T-helper 2 cell (primary cell): ENCODE measurements around the gene GPRC6A.
A peak's percentile ranks its signal among the peaks of the same experiment; 100 is the strongest.

ENCODE experiments used
- DNase-seq, 5 experiments: peaks; one replicate each; pipeline versions ENCODE4 v3.0.0 to v3.0.0-alpha.2; 2012 to 2022

GPRC6A gene

DNA sequence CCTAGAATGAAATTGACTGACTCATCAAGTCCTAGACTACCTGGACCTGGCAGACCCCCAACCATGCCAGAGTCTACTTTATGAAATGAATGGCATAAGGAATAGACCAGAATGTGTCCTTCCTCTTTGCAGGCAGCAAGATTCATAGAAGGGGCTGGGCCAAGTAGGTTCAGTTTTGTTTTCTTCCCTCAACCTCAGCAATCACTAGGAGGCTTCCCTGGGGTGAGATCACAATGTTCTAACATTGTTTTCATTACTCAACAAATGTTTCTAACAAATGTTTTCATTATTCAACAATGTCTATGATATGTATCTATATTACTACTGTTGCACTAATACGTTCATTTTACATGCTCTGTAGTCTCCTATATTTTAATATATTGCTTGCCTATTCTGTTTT, 55.0 kb downstream of the GPRC6A start:
- no peak for DNase-seq

DNA sequence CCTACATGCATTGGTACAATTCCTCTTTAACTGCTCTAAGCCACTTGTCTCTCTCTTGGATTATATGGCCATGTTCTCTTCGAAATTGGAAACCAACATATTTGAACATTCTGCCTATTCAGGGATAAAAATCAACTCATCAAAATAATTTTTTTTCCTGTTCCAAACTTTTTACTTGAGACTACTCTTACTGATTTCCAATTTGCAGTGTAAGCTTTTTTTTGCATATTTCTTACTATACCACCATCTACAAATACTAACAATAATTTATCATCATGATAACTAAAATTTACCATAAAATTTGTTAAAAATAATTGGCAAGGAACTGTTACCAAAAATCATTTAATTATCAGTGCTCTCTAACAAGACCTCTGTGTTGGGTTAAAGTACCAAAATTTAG, 56.4 kb downstream of the GPRC6A start:
- DNase-seq, result no peak

DNA sequence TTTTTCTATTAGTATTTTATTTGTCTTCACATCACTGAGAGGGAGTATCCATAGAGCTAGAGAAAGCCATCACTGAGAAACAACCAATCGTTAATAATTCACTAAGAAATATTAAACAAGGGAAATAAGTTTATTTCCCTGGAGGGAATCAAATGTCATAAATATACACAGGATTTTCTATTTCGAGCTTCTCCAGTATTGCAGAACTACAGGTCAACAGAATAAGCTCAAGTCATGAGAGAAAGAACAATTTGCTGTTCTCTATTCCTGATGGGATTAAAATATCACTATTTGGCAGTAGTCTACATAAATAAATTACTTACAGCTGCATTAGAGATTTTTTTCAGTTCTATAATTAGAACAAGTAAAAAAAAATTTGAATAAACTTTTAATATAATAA, 61.2 kb downstream of the GPRC6A start:
- no peak for DNase-seq

DNA sequence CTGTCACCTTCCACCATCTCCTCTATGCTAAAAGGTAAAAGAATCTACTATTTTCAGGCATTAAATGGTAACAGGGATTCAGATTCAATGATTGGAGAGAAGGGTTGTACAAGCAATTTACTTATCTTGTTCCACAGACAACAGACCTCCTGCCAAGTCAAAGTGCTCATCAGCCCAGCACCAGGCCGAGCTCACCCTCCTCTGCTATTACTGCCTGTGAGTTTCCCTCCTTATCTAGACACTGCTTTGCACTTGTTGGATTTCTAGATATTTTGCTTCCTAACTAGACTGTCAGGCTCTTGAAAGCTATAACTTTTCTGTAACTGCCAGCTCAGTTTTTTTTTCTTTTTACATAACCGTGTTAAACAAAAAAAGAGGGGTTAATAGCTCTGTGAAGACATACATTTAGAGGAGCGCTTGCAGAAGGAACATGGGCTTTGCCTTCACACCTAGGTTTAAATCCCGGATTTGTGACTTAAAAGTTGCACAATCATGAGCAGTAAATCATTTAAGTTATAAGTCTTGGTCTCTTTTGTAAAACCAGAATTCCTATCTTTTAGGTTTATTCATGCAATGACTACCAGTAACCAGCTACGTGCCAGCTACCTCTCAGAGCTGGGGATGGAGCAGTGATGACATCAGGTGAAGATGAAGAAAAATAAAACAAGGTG, 62.2 kb downstream of the GPRC6A start:
- no peak for DNase-seq

DNA sequence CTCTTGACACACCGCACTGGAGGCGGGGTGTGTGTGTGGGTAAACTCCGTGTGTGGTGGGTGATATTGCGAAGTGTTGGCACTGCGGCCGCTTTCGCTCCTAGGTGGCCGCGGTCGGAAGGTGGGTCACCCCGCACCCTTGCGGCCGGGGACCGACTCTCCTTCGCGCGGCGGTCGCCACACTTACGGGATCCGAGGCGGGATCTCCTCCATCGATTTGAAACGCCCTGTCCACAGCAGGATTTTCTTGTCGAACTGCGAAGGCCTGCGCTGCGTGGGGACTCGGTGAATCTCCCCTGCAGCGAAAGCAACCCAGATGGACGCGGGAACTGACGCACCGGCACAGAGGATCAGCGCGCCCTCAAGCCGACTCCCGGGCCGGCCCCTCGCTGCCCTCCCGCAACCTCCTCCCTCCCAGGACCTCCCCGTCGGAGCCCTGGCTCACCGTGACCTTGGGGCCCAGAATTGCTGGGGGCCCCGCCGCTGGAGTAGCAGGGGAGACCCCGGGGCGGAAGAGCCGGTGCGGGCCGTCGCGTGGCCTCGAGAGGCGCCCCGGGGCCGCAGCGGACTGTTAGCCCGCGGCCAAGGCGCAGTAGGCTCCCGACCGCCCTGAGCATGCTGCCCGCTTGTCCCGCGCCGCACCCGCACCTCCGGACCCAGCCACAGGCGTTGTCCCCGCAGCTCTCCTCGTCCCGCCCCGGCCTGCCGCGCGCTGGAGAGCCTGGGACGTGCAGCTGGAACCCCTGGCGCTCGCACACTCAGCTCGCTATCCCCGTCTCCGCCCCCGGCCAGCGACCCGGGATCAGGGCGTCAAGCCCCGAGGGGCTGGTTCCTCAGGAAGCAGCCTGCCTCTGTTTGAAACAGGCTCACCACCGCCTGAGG, 63.7 kb downstream of the GPRC6A start, which contains the start of gene FAM162B:
FAM162B (minus strand) TSS at position 759 of the 881 bp plus-strand sequence; CDS start at position 616, 143 bp downstream.
- peak in 1 of 5 experiments; percentile 6 for DNase-seq

DNA sequence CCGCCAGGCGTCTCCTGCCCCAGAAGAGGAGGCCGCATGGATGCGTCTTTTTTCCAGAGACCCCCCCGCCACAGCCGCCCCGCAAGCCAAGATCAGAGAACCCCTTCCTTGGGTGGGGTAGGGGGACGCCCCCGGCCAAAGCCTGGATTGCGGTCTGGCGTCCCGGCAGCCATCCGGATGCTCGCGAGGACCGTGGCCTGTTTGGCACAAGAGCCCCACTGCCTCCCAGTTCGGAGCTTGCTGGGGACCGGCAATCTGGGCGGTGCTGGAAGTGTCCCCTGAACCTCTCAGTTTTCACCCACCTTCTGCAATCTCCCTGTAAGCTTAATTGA, 64.3 kb downstream of the GPRC6A start:
- DNase-seq, result no peak

DNA sequence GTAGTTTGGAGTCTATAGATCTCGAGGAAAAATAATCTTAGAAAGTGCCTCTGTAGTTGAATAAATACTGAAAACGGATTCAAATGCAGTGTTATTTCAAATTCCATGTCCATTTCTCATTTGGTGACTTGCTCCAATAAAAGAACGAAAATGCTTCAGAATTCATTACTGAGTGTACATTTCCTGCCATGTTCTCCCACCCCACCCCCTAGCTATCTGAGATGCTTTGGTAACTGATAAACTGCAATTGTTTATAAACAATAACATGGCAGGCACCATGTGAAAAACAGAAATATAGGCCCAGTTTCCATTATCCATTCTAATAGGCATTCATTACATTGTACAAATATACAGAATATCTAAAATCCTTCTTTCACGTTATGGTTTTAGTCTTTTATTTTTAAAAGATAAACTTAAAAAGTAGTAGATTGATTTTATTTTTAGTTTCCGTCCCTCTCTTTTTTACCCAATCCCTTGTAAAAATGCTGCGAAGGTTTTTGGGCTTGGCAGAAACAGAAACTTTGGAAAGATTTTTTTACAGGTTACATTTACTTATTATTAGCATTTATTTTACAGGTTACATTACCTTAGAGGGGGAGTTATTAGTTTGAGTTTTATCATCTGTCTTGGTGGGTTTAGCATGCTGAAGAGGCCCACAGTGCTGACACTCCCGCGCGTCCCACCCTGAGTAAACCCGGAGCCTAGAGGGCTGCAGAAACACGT, 64.8 kb downstream of the GPRC6A start:
- no peak for DNase-seq

DNA sequence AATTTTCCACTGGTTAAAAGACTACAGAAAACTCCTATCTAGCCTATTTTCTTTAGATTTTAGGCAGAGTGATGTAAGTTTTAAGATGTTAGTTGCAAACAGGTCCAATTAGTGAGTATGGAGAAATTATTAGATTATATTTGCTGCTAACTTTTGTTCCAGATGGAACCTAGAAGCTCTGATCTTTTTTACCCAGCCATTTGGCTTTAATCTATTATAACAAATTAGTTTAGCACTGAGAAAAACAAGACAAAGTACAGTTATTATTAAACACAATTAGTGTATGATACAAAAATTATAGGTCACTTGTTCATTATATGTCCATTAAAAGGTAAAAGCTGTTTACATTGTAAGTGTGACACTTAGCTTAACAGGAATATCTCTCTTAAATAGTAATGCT, 65.8 kb downstream of the GPRC6A start:
- DNase-seq, result no peak

DNA sequence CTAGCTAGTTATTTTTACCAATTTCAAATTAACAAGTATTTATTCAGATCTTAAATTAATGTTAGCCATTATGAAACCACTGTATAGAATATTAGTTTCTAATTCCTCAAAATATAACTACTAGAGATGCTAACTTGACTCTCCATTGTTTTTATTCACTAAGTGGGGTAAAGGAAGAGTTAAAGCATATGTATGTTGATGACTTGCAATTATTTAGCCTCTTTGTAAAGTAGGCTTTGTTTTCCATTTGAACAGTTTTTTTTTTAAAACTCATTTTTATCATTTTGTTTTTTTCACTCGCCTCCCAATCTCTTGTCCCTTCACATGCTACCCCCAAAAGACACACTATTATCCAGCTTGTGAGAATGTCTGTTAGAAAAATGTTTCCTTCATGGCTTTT, 66.6 kb downstream of the GPRC6A start:
- DNase-seq, result no peak

DNA sequence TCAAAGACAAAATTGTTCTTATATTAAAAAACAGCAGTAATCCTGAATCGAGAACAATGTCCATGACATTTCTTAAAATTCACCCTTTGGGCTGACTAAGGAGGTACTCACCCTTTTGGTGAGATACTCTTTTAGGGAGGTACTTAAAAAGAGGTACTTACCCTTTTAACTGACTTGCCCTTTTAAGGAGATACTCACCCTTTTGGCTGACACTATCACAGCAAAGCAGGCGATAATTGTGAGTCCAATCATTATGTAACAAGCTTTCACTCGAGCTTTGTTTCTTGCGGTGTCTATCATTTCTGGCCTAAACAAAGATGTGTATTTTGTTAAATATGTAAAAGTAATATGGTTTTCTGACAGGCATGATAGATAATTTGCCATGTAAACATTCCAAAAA, 67.1 kb downstream of the GPRC6A start:
- no peak for DNase-seq

DNA sequence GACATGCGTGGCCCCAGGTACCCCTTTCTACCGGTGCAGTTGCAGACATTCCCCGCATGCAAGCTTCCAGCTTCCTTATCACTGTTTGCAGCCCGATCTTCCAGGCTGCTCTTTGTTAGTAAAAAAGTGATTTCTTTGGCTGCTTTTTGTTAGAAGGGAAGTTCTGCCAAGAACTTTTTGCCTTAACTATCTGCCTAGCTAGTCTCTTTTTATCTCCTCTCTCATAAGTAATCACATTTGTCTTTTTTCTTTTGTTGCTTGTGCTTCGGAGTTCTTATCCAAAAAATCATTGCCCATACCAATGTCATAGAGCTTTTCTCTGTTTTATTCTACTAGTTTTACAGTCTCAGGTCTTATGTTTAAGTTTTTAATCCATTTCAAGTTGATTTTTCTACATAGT, 83.7 kb downstream of the GPRC6A start:
- DNase-seq, result no peak
